HG03439 (cell line): ENCODE results near the gene DCAF4L1.

Source experiments
- ATAC-seq: cut with Tn5 transposase; IDR thresholded peaks from one replicate; pipeline ENCODE4 v1.9.1; 2021; ENCODE audit warnings: mild to moderate bottlenecking, moderate library complexity; ENCODE audit not compliant: unreplicated experiment

Gene DCAF4L1

GRCh38 chr4:41981456-41981855 lies at the start of gene DCAF4L1:
DCAF4L1 (plus strand) TSS chr4:41981756; CDS start chr4:41981793, 37 bp downstream.
- no peak for ATAC-seq

GRCh38 chr4:41932988-41933387 lies 48.6 kb upstream of the DCAF4L1 start:
- no peak for ATAC-seq

- ATAC-seq: no peak
These were observed 47.5 kb upstream of the DCAF4L1 start for GRCh38 chr4:41933997-41934503.

- ATAC-seq: no peak
These were observed 47.0 kb upstream of the DCAF4L1 start for GRCh38 chr4:41934514-41934900.

- ATAC-seq: peak; percentile 94
These were observed 46.5 kb upstream of the DCAF4L1 start, which contains the start of gene TMEM33 for GRCh38 chr4:41934901-41935651. TMEM33 (plus strand) TSS chr4:41935429; CDS start chr4:41935485, 56 bp downstream.

- no peak for ATAC-seq
These were observed 45.9 kb upstream of the DCAF4L1 start for GRCh38 chr4:41935652-41936021.

GRCh38 chr4:41939016-41939626 lies 42.4 kb upstream of the DCAF4L1 start:
- ATAC-seq: no peak

- ATAC-seq: no peak
These were observed 40.7 kb upstream of the DCAF4L1 start for GRCh38 chr4:41940834-41941233.

- ATAC-seq: no peak
These were observed 38.0 kb upstream of the DCAF4L1 start for GRCh38 chr4:41943506-41943905.

GRCh38 chr4:41944089-41944488 lies 37.5 kb upstream of the DCAF4L1 start:
- ATAC-seq: no peak

GRCh38 chr4:41949531-41949930 lies 32.0 kb upstream of the DCAF4L1 start:
- ATAC-seq: no peak

- ATAC-seq: peak; percentile 53
These were observed 23.9 kb upstream of the DCAF4L1 start for GRCh38 chr4:41957634-41958033.

- no peak for ATAC-seq
These were observed 18.5 kb upstream of the DCAF4L1 start for GRCh38 chr4:41963105-41963504.

- no peak for ATAC-seq
These were observed 17.2 kb upstream of the DCAF4L1 start for GRCh38 chr4:41964401-41964800.

- ATAC-seq: no peak
These were observed 14.2 kb upstream of the DCAF4L1 start for GRCh38 chr4:41967392-41967791.

- no peak for ATAC-seq
These were observed 11.9 kb upstream of the DCAF4L1 start for GRCh38 chr4:41969671-41970070.

- ATAC-seq: no peak
These were observed 6.2 kb upstream of the DCAF4L1 start for GRCh38 chr4:41975341-41975740.

- no peak for ATAC-seq
These were observed 4.6 kb upstream of the DCAF4L1 start for GRCh38 chr4:41976775-41977516.

GRCh38 chr4:41977709-41978108 lies 3.8 kb upstream of the DCAF4L1 start:
- ATAC-seq: no peak

GRCh38 chr4:41982716-41983115 lies 1.2 kb downstream of the DCAF4L1 start:
- ATAC-seq: no peak

GRCh38 chr4:41985151-41985550 lies 3.6 kb downstream of the DCAF4L1 start:
- no peak for ATAC-seq

- ATAC-seq: peak; percentile 12
These were observed 8.4 kb downstream of the DCAF4L1 start for GRCh38 chr4:41989994-41990364.
